ENCODE results near the gene CDCA8.

CDCA8 gene

GRCh38 chr1:37741130-37741529, 48.8 kb downstream of the CDCA8 start:
- DNase-seq = no peak

GRCh38 chr1:37741662-37742061, 49.3 kb downstream of the CDCA8 start:
- no peak for DNase-seq

GRCh38 chr1:37746806-37747205, 54.5 kb downstream of the CDCA8 start:
- DNase-seq = no peak

DNA sequence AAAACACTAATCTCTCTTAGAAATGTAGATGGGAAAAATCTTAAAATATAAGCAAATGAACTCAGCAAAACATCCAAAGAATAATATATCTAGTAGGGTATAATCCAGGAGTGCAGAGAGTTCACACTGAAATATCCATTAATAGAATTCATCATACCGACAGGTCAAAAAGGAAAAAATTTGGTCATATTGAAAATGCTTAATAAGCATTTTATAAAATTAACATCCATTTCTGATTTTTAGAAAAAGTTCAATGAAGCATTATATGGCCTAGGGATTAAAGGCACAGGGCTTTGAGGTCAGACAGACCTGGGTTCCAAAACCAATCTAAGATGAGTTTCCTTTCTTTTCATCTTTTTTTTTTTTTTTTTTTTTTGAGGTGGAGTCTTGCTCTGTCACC, 56.2 kb downstream of the CDCA8 start:
- no peak for DNase-seq

GRCh38 chr1:37752213-37752582, 59.9 kb downstream of the CDCA8 start:
- no peak for DNase-seq

- DNase-seq = peak; percentile 80
Measured at GRCh38 chr1:37752583-37753471, 60.5 kb downstream of the CDCA8 start.

- no peak for DNase-seq
Measured at GRCh38 chr1:37753473-37754321, 61.4 kb downstream of the CDCA8 start.

DNA sequence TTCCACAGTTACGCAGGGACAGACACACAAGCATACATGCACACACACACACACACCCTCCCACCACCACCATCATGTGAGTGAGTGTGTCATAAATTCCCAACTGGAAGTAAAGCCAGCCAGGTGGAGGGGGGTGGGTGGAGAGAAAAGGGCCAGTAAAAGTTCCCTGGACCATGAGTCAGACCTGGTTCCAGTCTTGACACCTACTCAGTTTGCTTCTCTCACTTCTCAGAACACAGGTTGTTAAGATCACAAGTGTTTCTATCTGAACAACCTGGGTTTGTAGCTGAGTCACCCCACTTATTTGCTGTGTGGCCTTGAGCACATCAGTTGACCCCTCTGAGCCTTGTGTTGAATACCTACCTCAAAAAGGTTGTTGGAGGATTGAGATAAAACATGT, 63.0 kb downstream of the CDCA8 start:
- no peak for DNase-seq

DNA sequence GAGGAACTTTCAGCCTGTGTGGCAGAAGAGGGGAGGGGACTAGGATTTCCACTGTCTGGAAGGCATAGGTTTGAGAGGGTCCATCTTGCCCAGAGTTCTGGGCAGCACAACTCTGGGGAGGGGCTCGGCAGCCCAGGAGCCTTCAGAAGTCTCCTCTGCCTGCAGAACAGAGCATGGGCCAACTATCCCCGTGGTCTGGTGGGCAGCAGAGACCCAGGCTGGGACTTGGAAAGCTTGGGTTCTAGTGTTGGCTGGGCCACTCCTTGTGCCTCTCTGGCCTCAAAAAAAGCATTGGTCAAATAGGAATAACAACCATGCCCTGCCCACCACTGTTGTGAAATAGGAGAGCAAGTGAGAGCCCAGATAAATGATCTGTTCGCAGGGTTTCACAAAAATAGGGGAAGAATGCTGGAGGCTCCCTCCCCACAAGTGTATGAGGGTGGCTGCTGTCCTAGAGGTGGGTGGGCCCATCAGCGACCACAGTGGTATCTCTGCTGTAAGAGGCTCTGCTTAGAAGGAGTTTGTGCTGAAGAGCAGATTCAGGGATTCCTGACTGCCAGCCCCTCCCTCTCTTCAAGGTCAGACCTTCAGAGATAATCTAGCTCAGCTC, 63.7 kb downstream of the CDCA8 start:
- DNase-seq = no peak

All from NCI-H774 (cell line).